GM18499 (cell line): ENCODE data around the gene SDC4.

ENCODE experiments used
- ATAC-seq: cut with Tn5 transposase; IDR thresholded peaks from one replicate; pipeline ENCODE4 v1.9.1; 2021; ENCODE audit warnings: moderate number of reproducible peaks; ENCODE audit not compliant: insufficient read depth, unreplicated experiment

Gene SDC4

GRCh38 chr20:45322952-45323383, 25.3 kb downstream of the SDC4 start:
- ATAC-seq: no peak

- no peak for ATAC-seq
Observed at GRCh38 chr20:45320948-45321595, 27.2 kb downstream of the SDC4 start.

- no peak for ATAC-seq
Observed at GRCh38 chr20:45318948-45319347, 29.3 kb downstream of the SDC4 start.

- no peak for ATAC-seq
Observed at GRCh38 chr20:45318386-45318939, 29.8 kb downstream of the SDC4 start.

- no peak for ATAC-seq
Observed at GRCh38 chr20:45317826-45318225, 30.4 kb downstream of the SDC4 start.

- ATAC-seq: no peak
Observed at GRCh38 chr20:45316150-45317080, 31.8 kb downstream of the SDC4 start.

- no peak for ATAC-seq
Observed at GRCh38 chr20:45315672-45316071, 32.6 kb downstream of the SDC4 start.

- no peak for ATAC-seq
Observed at GRCh38 chr20:45313943-45314342, 34.3 kb downstream of the SDC4 start.

- no peak for ATAC-seq
Observed at GRCh38 chr20:45313065-45313695, 35.0 kb downstream of the SDC4 start.

- ATAC-seq: no peak
Observed at GRCh38 chr20:45312241-45312640, 36.0 kb downstream of the SDC4 start.

- no peak for ATAC-seq
Observed at GRCh38 chr20:45311589-45312211, 36.5 kb downstream of the SDC4 start.

GRCh38 chr20:45309075-45309474, 39.1 kb downstream of the SDC4 start:
- ATAC-seq: no peak

GRCh38 chr20:45308117-45308778, 40.0 kb downstream of the SDC4 start, which contains the start of gene MATN4:
MATN4 (minus strand) TSS chr20:45308299; CDS start chr20:45305582, 2,717 bp downstream.
- ATAC-seq: no peak

- ATAC-seq: no peak
Observed at GRCh38 chr20:45307076-45307640, 41.1 kb downstream of the SDC4 start.

GRCh38 chr20:45306431-45306982, 41.7 kb downstream of the SDC4 start, which contains the start of gene RBPJL:
RBPJL (plus strand) TSS chr20:45306840; CDS start chr20:45306923, 83 bp downstream.
- no peak for ATAC-seq

- no peak for ATAC-seq
Observed at GRCh38 chr20:45305262-45305661, 43.0 kb downstream of the SDC4 start.

GRCh38 chr20:45304464-45304999, 43.7 kb downstream of the SDC4 start:
- no peak for ATAC-seq

- ATAC-seq: no peak
Observed at GRCh38 chr20:45303586-45304463, 44.4 kb downstream of the SDC4 start.
